Bone marrow (tissue), 2 donors: ENCODE data around the gene CEP72.
"Not testable (repeated sequence)": the region's sequence is repeated elsewhere in the genome, so short reads cannot be mapped to it uniquely, and the experiment has no call there.

ENCODE experiments used
- DNase-seq, 2 donors: peaks; one replicate each; lab custom pipeline; 2025; lab: John Stamatoyannopoulos, UW

The CEP72 gene

DNA sequence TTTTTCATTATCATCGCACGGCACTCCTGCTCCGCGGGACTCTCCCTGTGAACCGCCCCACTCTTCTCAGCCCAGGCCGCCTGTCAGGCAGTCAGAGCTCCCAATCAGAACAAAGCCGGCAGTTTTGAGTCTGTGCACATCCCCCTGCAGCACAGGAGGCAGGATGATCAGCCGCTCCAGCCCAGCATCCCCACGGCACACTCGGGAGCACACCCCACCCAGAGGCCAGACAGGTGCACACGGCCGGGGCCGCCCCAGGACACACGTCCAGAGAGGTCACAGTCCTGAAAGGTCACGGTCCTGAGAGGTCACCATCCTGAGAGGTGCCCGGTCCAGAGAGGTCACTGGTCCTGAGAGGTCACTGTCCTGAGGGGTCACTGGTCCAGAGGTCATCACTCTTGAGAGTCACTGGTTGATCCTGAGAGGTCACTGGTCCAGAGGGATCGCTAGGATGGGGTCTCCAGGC is 72.6 kb downstream of the CEP72 start:
- no peak for DNase-seq

DNA sequence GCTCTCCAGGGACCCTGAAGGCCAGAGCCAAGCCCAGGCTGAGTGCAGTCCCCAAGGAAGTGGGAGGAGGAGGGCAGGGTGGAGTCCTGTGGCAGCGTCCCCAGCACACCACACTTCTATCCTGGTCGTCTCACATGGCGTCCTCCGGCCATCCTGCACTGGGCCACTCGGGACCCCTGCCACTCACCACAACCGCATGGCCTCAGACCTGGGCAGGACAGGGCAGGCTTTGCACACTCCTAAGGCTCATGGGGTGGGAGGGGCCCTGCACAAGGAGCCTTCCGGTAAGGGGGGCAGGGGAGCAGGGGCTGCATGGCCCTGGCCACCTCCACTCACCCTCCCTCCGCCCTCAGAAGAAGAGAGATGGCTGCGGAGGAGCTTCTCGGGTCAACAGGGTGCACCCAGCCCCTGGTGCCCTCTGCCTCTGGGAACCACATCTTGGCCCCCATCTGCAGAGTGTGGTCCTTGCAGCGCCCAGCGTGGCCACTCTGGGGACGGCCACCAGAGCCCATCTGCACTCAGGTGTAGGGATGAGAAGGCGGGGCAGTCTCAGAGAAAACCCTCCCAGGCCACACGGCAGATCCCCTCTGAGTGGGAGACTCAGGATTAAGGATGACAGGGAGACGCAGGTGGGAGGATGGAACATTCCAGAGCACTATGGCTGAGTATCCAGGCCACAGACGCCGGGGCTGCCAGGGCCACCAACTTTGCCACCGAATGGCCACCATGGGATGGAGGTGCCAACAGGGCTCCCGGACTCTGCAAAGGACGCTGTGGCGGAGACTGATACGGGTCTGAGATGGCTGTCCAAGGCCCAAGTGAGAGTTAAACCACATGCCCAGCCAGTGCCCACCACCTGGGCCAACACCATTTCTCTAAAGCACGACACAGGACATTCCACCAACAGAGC is 73.4 kb downstream of the CEP72 start:
- DNase-seq = no peak

GRCh38 chr5:686172-686523 is 74.0 kb downstream of the CEP72 start:
- not testable (repeated sequence) for DNase-seq

DNA sequence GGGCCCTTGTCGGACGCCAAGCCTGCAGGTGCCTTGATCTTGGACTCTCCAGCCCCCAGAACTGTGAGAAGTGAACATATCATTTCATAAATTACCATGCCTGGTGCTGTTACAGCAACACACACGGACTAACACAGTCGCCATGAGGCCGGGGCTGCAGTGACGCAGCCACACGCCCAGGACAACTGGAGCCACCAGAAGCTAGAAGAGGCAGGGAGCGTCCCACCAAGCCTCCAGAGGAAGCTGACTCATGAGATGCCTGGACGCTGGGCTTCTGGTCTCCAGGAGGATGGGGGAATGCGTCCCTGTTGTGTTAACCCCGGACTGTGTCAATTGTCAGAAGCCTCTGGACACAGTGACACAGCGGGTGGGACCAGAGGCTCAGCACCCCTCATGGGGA is 74.8 kb downstream of the CEP72 start:
- not testable (repeated sequence) for DNase-seq

- not testable (repeated sequence) for DNase-seq
Measured at GRCh38 chr5:688348-689010, 76.3 kb downstream of the CEP72 start.

- not testable (repeated sequence) for DNase-seq
Measured at GRCh38 chr5:690293-690692, 78.2 kb downstream of the CEP72 start.

DNA sequence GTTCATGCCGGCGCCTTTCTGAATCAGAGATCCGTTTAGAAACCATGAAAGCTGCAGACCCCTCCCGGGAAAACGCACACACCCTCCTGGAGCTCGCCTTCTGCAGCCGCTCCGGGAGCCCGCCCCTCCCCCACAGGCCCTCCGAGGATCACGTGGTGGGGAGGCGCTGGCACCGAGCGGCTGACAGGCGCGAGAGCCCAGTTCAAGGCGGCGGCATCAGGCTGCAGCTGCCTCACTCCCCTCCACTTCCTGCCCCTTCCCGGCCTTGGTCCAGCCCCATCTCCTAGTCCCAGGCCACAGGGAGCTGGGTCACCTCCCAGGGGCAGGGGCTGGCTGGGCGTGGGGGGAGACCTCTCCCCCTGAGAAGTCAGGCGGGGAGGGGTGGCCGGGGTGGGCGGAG is 78.9 kb downstream of the CEP72 start:
- DNase-seq = not testable (repeated sequence)

DNA sequence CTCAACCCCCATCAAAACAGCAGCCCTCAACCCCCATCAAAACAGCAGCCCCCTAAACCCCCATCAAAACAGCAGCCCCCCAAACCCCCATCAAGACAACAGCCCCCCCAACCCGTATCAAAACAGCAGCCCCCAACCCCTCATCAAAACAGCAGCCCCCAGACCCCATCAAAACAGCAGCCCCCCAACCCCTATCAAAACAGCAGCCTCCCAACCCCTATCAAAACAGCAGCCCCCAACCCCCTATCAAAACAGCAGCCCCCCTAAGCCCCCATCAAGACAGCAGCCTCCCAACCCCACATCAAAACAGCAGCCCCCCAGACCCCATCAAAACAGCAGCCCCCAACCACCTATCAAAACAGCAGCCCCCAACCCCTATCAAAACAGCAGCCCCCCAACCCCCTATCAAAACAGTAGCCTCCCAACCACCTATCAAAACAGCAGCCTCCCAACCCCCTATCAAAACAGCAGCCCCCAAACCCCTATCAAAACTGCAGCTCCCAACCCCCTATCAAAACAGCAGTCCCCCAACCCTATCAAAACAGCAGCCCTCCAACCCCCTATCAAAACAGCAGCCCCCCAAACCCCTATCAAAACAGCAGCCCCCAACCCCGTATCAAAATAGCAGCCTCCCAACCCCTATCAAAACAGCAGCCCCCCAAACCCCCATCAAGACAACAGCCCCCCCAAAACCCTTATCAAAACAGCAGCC is 79.8 kb downstream of the CEP72 start:
- no peak for DNase-seq

DNA sequence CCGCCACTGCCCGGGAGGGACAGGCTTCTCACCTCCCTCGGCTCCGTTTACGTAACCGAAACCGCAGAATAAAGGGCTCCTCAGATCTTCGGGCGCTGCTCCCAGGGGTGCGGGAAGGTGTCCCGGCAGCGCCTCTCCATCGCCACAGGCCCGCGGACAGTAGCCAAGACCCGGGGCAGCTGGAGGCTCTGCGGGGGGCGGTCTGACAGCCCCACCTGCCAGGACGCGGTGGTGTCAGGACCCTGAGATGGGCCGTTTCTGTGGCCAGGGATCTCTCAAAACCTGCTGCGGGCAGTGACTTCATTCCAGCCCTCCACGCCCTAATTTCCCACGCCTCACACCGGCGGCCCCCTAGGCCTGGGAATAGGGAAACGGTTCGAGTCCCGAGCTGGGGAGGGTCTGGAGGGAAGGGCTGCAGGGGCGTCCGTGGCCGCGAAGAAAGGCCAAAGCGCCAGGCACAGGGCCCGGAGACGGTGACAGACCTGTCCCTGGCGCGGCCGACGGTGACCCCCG is 80.4 kb downstream of the CEP72 start:
- not testable (repeated sequence) for DNase-seq

DNA sequence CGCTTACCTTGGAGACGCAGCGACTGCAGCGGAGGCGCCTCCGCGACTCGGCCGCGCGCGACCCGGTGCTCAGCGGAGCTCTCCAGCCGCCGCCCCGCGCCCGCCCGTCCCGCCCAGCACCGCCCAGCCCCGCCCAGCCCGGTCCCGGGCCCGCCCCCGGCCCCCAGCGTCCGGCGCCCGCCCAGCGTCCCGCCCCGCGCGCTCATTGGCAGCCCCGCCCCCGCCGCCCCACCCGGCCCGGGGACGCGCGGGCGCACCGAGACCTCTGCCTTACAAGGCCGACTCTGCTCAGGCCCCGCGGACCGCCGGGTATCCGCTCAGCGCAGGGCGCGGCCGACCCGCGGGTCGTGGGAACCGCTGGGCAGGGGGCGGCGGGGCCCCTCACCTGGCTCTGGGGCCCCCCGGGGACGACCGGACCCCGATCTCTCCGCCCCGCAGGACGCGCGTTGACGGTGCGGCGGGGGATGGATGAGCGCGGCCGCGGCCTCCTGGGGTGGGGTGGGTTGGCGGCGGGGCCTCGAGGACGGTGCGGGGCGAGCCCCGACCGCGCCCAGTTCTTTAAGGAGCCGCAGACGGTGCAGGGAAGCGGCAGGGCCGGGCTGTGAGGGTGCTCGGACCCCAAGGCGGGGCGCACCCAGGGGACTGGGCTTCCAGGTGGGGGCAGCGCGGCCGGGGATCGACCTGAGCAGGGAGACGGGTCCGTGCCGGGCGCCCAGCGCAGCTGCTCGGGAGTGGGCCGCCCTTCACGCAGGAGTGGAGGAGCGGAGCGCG is 81.3 kb downstream of the CEP72 start, which contains the start of gene TPPP:
TPPP (minus strand) TSS at position 82 of the 771 bp plus-strand sequence. CDS start 15,292 bp downstream, outside the sequence.
- not testable (repeated sequence) for DNase-seq

DNA sequence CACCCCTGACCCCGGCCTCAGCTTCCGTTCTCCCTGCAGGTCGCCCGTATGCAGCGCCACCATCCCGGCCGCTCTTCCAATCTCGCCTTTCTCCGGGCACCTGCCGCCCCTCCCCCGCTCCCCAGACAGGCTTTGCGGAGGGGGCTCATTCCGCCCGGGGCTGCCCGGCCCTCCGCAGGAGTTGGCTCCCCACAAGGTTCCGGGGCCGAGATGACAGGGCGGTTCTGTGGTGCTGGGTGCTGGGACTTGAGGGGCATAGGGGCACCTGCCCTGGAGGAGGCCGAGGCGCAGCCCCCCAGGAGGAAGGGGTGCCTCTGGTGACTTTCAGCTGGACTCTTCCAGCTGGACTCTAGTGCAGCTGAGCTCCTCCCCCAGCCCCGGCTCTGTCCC is 81.9 kb downstream of the CEP72 start:
- DNase-seq = not testable (repeated sequence)

DNA sequence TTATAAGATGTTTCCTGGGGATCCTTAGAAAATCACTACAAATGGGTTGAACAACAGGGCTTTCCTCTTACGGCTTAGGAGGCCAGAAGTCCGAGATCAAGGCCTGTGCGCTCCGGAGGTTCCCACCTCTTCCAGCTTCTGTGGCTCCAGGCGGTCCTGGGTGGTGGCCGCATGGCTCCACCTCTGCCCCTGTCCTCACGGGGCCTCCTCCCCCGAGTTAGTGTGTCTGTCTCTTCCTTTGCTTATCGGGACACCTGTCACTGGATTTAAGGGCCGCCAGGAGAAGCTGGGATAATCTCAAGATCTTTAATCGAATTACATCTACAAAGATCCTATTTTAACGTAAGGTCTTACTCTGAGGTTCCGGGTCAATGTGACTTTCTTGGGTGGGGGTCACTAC is 83.3 kb downstream of the CEP72 start:
- DNase-seq = not testable (repeated sequence)

DNA sequence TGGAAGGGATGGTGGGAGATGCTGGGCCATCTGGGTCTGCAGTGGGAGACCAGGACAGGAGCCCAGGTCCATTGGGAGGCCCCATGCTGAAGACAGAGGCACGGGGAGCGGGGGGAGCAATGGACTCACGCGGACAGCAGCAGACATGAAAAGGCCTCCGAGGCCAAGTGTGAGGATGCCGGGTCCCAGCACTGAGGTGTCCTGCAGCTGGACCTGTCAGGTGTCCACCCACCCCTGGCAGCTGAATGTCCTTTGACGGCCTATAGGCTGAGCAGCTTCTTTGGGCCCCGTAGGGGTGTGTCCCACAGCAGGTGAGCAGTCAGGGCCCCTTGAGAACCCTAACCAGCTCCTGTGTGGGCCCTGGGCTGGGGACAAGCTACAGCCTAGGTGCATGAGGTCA is 84.1 kb downstream of the CEP72 start:
- not testable (repeated sequence) for DNase-seq

GRCh38 chr5:696753-697702 is 84.9 kb downstream of the CEP72 start:
- not testable (repeated sequence) for DNase-seq
